CD4-positive, alpha-beta memory T cell (primary cell): ENCODE results near the gene AXIN1. TPM values are rescaled to one million over a fixed set of nuclear protein-coding genes. Genes with fewer than 3 reads are reported as not detected.

Source experiments
- CTCF ChIA-PET: fragments of 350-600 bp; sonication (Branson Sonifier 250); formaldehyde crosslinking; loops from one replicate; lab custom pipeline; 2021; ENCODE audit warnings: inconsistent platforms; ENCODE audit not compliant: partially characterized antibody; lab: Charles Lee
- POLR2A ChIA-PET: fragments of 350-600 bp; sonication (Branson Sonifier 250); formaldehyde crosslinking; loops from one replicate; lab custom pipeline; 2021; ENCODE audit not compliant: partially characterized antibody; lab: Charles Lee
- DNase-seq, 5 donors: peaks; one replicate each; pipeline versions ENCODE4 v3.0.0 to v3.0.0-alpha.2; 2020 to 2022; ENCODE audit warnings: mixed read lengths in 1 of 5
- H3K27ac ChIP-seq: one replicate; pipeline ENCODE4 v1.7.0; 2013; ENCODE audit warnings: low read depth, low read length
- H3K27me3 ChIP-seq: 2 replicates; pipeline ENCODE4 v1.7.0; 2013; ENCODE audit warnings: mild to moderate bottlenecking, low read length, moderate library complexity; ENCODE audit not compliant: insufficient read depth
- H3K36me3 ChIP-seq: 2 replicates; pipeline ENCODE4 v1.7.0; 2013; ENCODE audit warnings: mild to moderate bottlenecking, low read length, moderate library complexity; ENCODE audit not compliant: insufficient read depth
- H3K4me1 ChIP-seq: 2 replicates; pipeline ENCODE4 v1.7.0; 2013; ENCODE audit warnings: mild to moderate bottlenecking, low read length, moderate library complexity; ENCODE audit not compliant: insufficient read depth
- H3K4me3 ChIP-seq, 2 donors: one replicate each; pipeline ENCODE4 v1.7.0; 2013; ENCODE audit warnings: low read length in 2 of 2, mild to moderate bottlenecking in 1 of 2
- H3K9me3 ChIP-seq, 2 donors: one replicate each; pipeline ENCODE4 v1.7.0; 2013; ENCODE audit warnings: low read length in 2 of 2, control low read depth in 1 of 2; ENCODE audit not compliant: control insufficient read depth in 1 of 2
- H3K27ac Mint-ChIP-seq, 7 donors: one replicate each; pipeline ENCODE4 v1.8.0; 2020 to 2021; ENCODE audit warnings: mixed read lengths in 7 of 7, mild to moderate bottlenecking in 6 of 7, inconsistent platforms in 3 of 7, moderate library complexity in 3 of 7
- H3K27me3 Mint-ChIP-seq, 2 donors: one replicate each; pipeline ENCODE4 v1.8.0; 2020 to 2021; ENCODE audit warnings: mixed read lengths in 2 of 2
- H3K36me3 Mint-ChIP-seq, 2 donors: one replicate each; pipeline ENCODE4 v1.8.0; 2020 to 2021; ENCODE audit warnings: mixed read lengths in 2 of 2, inconsistent platforms in 1 of 2, mild to moderate bottlenecking in 1 of 2
- H3K4me1 Mint-ChIP-seq, 4 donors: one replicate each; pipeline ENCODE4 v1.8.0; 2020 to 2021; ENCODE audit warnings: mixed read lengths in 4 of 4, mild to moderate bottlenecking in 1 of 4
- H3K4me3 Mint-ChIP-seq, 8 donors: one replicate each; pipeline ENCODE4 v1.8.0; 2020 to 2021; ENCODE audit warnings: mixed read lengths in 8 of 8, mild to moderate bottlenecking in 7 of 8, moderate library complexity in 6 of 8, inconsistent platforms in 3 of 8
- H3K9me3 Mint-ChIP-seq, 8 donors: one replicate each; pipeline ENCODE4 v1.8.0; 2020 to 2021; ENCODE audit warnings: mixed read lengths in 8 of 8, mild to moderate bottlenecking in 5 of 8, inconsistent platforms in 3 of 8, moderate library complexity in 1 of 8
- intact Hi-C: fragments of 100-400 bp; cut with micrococcal nuclease; formaldehyde crosslinking; loops from one replicate; pipeline ENCODE4 v1.15.1; 2023
- polyA plus RNA-seq, 2 donors: library from polyadenylated mRNA; unstranded; fragments of 300-500 nt; fragmentation: Illumina TruSeq; gene quantifications; one replicate each; pipeline ENCODE4 v1.2.3, GENCODE V29; 2021
- total RNA-seq, 2 experiments: library from RNA; stranded (reverse); gene quantifications; one replicate each; pipeline ENCODE4 v1.2.3, GENCODE V29; 2021

AXIN1 gene
- total and polyA plus RNA-seq, 4 experiments from 2014 or later: 0.67 to 43.0 (median 23.2) TPM

DNA sequence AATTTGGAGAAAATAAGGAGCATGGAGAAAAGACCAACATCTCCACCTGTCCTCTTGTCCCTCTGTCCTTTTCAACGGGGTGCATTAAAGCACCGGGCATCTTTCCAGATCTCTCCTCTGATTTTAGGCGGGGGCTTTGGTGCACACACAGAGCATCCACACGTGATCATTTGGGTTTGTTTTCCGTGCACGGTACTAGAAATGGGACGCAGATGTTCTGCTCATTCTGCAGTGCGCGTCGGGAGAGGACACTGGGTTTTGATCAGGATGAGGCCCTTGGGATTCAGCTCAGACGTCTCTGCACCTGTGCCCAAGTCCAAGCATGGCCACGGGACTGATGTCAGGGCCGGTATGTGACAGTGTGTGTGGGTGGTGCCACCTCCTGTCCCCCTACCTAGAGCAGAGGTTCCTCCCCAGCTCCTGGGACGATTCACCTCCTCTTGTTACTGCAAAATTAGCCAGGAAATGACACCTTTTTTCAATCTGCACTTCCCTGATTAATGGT, 37.7 kb downstream of the AXIN1 start:
- Histone ChIP-seq H3K4me1 (peaks cover 25% of the 10 kb centered on the region), H3K9me3 (no peaks in the 10 kb centered on the region), H3K27ac (no peak overlapping the region), H3K27me3 (no peaks in the 10 kb centered on the region), H3K36me3 (peaks cover 48% of the 10 kb centered on the region), H3K4me3 (no peak overlapping the region)
- Mint-ChIP-seq H3K4me3 (peak overlapping the region in 1 of 8 donors; percentile 20), H3K27ac (peak overlapping the region in 3 of 7 donors; percentile 8 to 74 (median 13)), H3K9me3 (no peaks in the 10 kb centered on the region), H3K27me3 (no peaks in the 10 kb centered on the region), H3K4me1 (peaks cover 13 to 44% (median 26%) of the 10 kb centered on the region in 4 donors), H3K36me3 (peaks cover 35 to 63% of the 10 kb centered on the region in 2 donors)
- DNase-seq: no peak
- intact Hi-C loops: no loop called here
- ChIA-PET POLR2A (interaction anchor here (0.6 kb wide), 1 partner anchor 10 kb away, joined by 3 read pairs; no protein-coding TSS in a partner anchor), CTCF (interaction anchor here (0.7 kb wide), 1 partner anchor 88 kb away, joined by 5 read pairs; no protein-coding TSS in a partner anchor)

DNA sequence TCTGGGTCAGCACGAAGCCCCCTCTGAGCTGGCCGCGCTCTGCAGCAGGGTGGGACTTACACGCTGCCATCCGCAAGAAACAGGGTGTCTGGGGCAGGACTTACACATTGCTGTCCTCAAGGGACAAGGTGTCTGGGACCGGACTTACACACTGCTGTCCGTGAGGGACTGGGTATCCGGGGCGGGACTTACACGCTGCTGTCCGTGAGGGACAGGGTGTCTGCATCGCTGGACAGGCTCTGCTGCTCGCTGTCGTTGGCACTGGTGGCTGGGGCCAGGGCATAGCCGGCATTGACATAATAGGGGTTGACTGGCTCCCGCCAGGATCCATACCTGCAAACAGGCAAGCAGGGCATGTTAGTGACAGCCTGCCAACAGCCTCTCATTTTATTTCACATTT, 38.2 kb downstream of the AXIN1 start:
- Histone ChIP-seq H3K4me1 (peaks cover 25% of the 10 kb centered on the region), H3K9me3 (no peaks in the 10 kb centered on the region), H3K36me3 (peaks cover 47% of the 10 kb centered on the region), H3K27me3 (no peaks in the 10 kb centered on the region), H3K4me3 (no peak overlapping the region), H3K27ac (no peak overlapping the region)
- intact Hi-C loops: no loop called here
- Mint-ChIP-seq H3K9me3 (no peaks in the 10 kb centered on the region), H3K4me3 (no peak overlapping the region), H3K4me1 (peaks cover 10 to 44% (median 27%) of the 10 kb centered on the region in 4 donors), H3K27me3 (no peaks in the 10 kb centered on the region), H3K27ac (no peak overlapping the region), H3K36me3 (peaks cover 32 to 61% of the 10 kb centered on the region in 2 donors)
- ChIA-PET POLR2A (interaction anchor here (0.6 kb wide), 1 partner anchor 11 kb away, joined by 3 read pairs; no protein-coding TSS in a partner anchor), CTCF (no interaction called here)
- no peak for DNase-seq

- Mint-ChIP-seq H3K36me3 (peaks cover 34 to 60% of the 10 kb centered on the region in 2 donors), H3K9me3 (no peaks in the 10 kb centered on the region), H3K4me1 (peaks cover 8 to 22% (median 14%) of the 10 kb centered on the region in 4 donors), H3K4me3 (no peak overlapping the region), H3K27ac (no peak overlapping the region), H3K27me3 (no peaks in the 10 kb centered on the region)
- CTCF ChIA-PET: no interaction called here
- Histone ChIP-seq H3K36me3 (peaks cover 48% of the 10 kb centered on the region), H3K4me1 (peaks cover 11% of the 10 kb centered on the region), H3K27me3 (no peaks in the 10 kb centered on the region), H3K27ac (no peak overlapping the region), H3K4me3 (no peak overlapping the region), H3K9me3 (no peaks in the 10 kb centered on the region)
- POLR2A ChIA-PET: no interaction called here
- DNase-seq: no peak
- intact Hi-C loops: no loop called here
Measured at GRCh38 chr16:311725-312124, 40.8 kb downstream of the AXIN1 start.

GRCh38 chr16:309476-309875, 43.0 kb downstream of the AXIN1 start:
- no peaks in the 10 kb centered on the region for H3K27me3 ChIP-seq
- no peak overlapping the region for H3K27ac ChIP-seq
- no peak overlapping the region for H3K4me3 ChIP-seq
- H3K27ac Mint-ChIP-seq: peak overlapping the region in 2 of 7 donors; percentile 29 to 35
- no peaks in the 10 kb centered on the region for H3K9me3 Mint-ChIP-seq
- H3K9me3 ChIP-seq: no peaks in the 10 kb centered on the region
- peaks cover 53% of the 10 kb centered on the region for H3K36me3 ChIP-seq
- ChIA-PET CTCF (interaction anchor here (0.6 kb wide), 1 partner anchor 15 kb away, joined by 3 read pairs; no protein-coding TSS in a partner anchor), POLR2A (interaction anchor here (1.0 to 1.1 kb wide), 2 partner anchors 15 to 81 kb away, joined by 3 to 7 read pairs; no protein-coding TSS in a partner anchor)
- peaks cover 34 to 59% of the 10 kb centered on the region in 2 donors for H3K36me3 Mint-ChIP-seq
- DNase-seq: peak in 1 of 5 donors; percentile 14
- peaks cover 7% of the 10 kb centered on the region for H3K4me1 ChIP-seq
- no peaks in the 10 kb centered on the region for H3K27me3 Mint-ChIP-seq
- intact Hi-C loops: no loop called here
- H3K4me1 Mint-ChIP-seq: peaks cover 5 to 9% (median 7%) of the 10 kb centered on the region in 4 donors
- no peak overlapping the region for H3K4me3 Mint-ChIP-seq

GRCh38 chr16:307691-308312, 44.7 kb downstream of the AXIN1 start:
- H3K4me1 ChIP-seq: peaks cover 7% of the 10 kb centered on the region

GRCh38 chr16:306911-307370, 45.6 kb downstream of the AXIN1 start:
- peaks cover 16 to 56% of the 10 kb centered on the region in 2 donors for H3K36me3 Mint-ChIP-seq
- DNase-seq: no peak
- peaks cover 5 to 11% (median 8%) of the 10 kb centered on the region in 4 donors for H3K4me1 Mint-ChIP-seq
- POLR2A ChIA-PET: no interaction called here
- Histone ChIP-seq H3K9me3 (no peaks in the 10 kb centered on the region), H3K4me3 (no peak overlapping the region), H3K27ac (no peak overlapping the region), H3K36me3 (peaks cover 42% of the 10 kb centered on the region), H3K4me1 (peaks cover 7% of the 10 kb centered on the region), H3K27me3 (no peaks in the 10 kb centered on the region)
- H3K27me3 Mint-ChIP-seq: no peaks in the 10 kb centered on the region
- no peak overlapping the region for H3K4me3 Mint-ChIP-seq
- H3K9me3 Mint-ChIP-seq: no peaks in the 10 kb centered on the region
- intact Hi-C loops: no loop called here
- CTCF ChIA-PET: no interaction called here
- H3K27ac Mint-ChIP-seq: no peak overlapping the region

More at GRCh38 chr16:307691-308312, 44.7 kb downstream of the AXIN1 start:
- H3K27ac ChIP-seq: no peak overlapping the region
- no peak for DNase-seq
- peaks cover 5 to 11% (median 8%) of the 10 kb centered on the region in 4 donors for H3K4me1 Mint-ChIP-seq
- POLR2A ChIA-PET: no interaction called here
- no peak overlapping the region for H3K4me3 Mint-ChIP-seq
- intact Hi-C loops: no loop called here
- CTCF ChIA-PET: no interaction called here
- no peaks in the 10 kb centered on the region for H3K9me3 Mint-ChIP-seq
- no peaks in the 10 kb centered on the region for H3K27me3 ChIP-seq
- peaks cover 22 to 60% of the 10 kb centered on the region in 2 donors for H3K36me3 Mint-ChIP-seq
- no peak overlapping the region for H3K27ac Mint-ChIP-seq
- peaks cover 42% of the 10 kb centered on the region for H3K36me3 ChIP-seq
- no peaks in the 10 kb centered on the region for H3K9me3 ChIP-seq
- no peak overlapping the region for H3K4me3 ChIP-seq
- H3K27me3 Mint-ChIP-seq: no peaks in the 10 kb centered on the region

- no peak overlapping the region for H3K27ac ChIP-seq
- no peaks in the 10 kb centered on the region for H3K27me3 Mint-ChIP-seq
- H3K4me3 ChIP-seq: no peak overlapping the region
- no peaks in the 10 kb centered on the region for H3K9me3 Mint-ChIP-seq
- peaks cover 5 to 11% (median 8%) of the 10 kb centered on the region in 4 donors for H3K4me1 Mint-ChIP-seq
- intact Hi-C loops: no loop called here
- H3K4me3 Mint-ChIP-seq: no peak overlapping the region
- peaks cover 16 to 51% of the 10 kb centered on the region in 2 donors for H3K36me3 Mint-ChIP-seq
- ChIA-PET POLR2A (no interaction called here), CTCF (no interaction called here)
- H3K9me3 ChIP-seq: no peaks in the 10 kb centered on the region
- no peaks in the 10 kb centered on the region for H3K27me3 ChIP-seq
- DNase-seq: no peak
- peaks cover 7% of the 10 kb centered on the region for H3K4me1 ChIP-seq
- peak overlapping the region in 1 of 7 donors; percentile 39 for H3K27ac Mint-ChIP-seq
- H3K36me3 ChIP-seq: peaks cover 41% of the 10 kb centered on the region
Measured at GRCh38 chr16:305916-306626, 46.5 kb downstream of the AXIN1 start.
